Measurements from ENCODE around the gene ETFA.

Gene ETFA

DNA sequence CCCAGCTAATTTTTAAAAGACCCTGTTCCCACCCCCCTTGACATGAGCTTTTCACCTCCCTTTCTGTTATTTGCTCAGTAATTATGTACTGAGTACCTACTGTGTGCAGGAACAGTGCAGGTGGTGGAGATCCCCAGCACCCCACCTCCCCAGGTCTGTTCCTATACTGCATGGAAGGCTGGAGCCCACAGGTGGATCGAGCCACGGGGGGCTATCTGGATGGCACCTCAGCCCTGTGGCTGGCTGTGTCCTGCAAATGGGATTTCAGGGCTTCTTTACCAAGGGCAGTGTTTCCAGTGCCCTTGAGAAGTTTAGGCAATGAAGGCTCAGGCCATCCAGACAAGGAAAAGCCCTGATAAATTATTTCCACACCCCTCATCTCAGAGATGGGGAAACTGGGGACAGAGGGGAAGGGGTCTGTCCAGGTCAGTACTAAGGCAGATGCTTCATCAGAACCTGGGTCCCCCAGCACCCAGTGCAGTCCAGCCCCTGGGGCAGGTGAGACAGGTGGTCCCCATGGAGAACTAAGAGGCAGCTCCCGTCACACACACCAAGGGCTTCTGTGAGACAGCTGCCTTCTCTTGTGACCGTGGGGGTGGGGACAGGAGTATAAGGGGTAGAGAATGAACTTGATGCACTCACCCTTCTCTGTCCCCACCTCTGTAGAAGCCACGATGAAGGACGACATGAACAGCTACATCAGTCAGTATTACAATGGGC is 109.6 kb downstream of the ETFA start:
- DNase-seq (ENCODE audit: low read depth): no peak
- no peak overlapping the region for H3K4me3 ChIP-seq (ENCODE audit: low read depth, low read length)
- no peak for TF ChIP-seq CTCF (IDR thresholded peaks at IDR 0.05; ENCODE audit: control insufficient read depth, extremely low read depth, insufficient read depth)

DNA sequence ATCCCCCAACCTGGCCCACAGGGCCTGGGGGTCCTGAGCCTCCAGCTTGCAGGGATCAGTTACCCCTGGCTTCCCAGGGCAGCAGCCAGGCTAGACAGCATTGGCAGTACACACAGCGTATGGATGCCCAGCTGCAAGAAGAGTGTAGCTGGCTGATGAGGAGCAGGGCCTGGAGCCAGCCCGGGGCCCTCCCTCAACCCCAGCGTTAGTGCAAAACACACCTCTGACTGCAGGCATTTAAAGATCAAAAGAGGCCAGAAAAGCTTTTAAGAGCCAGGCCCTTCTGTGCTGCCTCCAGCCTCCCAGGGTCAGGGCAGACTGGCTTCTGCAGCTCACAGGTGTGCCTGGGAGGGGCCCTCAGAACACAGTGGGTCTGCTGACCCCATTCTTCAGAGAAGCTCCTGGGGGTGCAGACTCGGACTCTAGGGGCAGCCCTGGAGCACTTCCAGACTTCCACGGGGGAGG is 110.6 kb downstream of the ETFA start:
- no peak overlapping the region for H3K4me3 ChIP-seq (ENCODE audit: low read depth, low read length)
- no peak for DNase-seq (ENCODE audit: low read depth)
- TF ChIP-seq CTCF (IDR thresholded peaks at IDR 0.05; ENCODE audit: control insufficient read depth, extremely low read depth, insufficient read depth): no peak

DNA sequence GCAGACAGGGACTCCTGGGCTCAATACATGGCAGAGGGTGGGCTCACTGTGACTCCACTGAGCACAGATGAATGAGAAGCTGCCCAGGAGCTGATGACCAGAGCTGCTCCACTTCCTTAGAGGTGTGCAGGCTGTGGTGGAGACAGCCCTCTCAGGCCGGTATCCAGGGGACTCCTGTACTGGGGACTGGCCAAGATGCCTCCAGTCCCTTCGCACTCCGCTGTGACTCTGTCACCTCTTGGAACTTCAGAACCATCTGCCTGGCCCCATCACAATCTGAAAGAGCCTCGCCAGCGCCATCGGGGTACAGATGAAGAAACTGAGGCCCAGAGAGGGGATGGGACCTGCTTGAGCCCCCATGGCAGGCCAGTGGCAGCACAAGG is 111.2 kb downstream of the ETFA start:
- no peak for TF ChIP-seq CTCF (IDR thresholded peaks at IDR 0.05; ENCODE audit: control insufficient read depth, extremely low read depth, insufficient read depth)
- DNase-seq (ENCODE audit: low read depth): no peak
- no peak overlapping the region for H3K4me3 ChIP-seq (ENCODE audit: low read depth, low read length)

- TF ChIP-seq CTCF (IDR thresholded peaks at IDR 0.05; ENCODE audit: control insufficient read depth, extremely low read depth, insufficient read depth): no peak
- DNase-seq (ENCODE audit: low read depth): no peak
- H3K4me3 ChIP-seq (ENCODE audit: low read depth, low read length): no peak overlapping the region
These were observed 111.9 kb downstream of the ETFA start for GRCh38 chr15:76199106-76200082.

- no peak for DNase-seq (ENCODE audit: low read depth)
- TF ChIP-seq CTCF (IDR thresholded peaks at IDR 0.05; ENCODE audit: control insufficient read depth, extremely low read depth, insufficient read depth): no peak
- H3K4me3 ChIP-seq (ENCODE audit: low read depth, low read length): no peak overlapping the region
These were observed 112.7 kb downstream of the ETFA start for GRCh38 chr15:76198456-76199105.

DNA sequence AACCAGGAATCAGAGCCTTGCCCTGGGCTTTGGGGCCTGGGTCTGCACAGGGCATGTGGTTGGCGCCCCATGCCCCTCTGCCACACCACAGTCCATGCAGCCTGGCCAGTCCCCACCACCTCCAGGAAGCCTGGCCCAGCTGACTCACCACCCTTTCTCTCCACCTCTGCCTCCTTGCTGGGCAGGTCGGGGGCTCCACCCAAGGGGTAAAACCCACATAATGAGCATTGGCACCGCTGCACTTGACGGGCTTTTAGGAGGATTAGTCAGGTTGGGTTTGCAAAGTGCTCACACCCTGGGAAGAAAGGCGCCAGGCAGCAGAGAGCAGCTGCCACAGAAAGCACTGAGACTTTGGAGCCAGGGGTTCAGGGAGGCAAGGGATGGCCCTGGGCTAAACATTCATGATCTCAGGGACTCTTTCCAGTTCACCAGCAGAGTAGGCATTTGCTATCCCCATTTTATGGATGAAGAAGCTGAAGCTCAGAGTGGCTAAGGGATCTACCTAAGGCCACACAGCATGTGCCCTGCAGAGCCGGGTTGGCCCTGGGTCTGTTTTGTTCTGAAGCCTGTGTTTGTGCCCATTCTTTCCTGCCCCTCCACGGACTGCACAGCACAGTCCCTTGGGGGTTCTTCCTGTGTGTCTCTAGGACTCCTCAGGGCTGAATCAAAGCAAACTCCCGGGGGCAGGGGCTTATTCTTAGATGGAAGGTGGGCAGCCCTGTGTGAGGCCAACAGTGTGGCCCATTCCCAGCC is 113.4 kb downstream of the ETFA start:
- no peak for TF ChIP-seq CTCF (IDR thresholded peaks at IDR 0.05; ENCODE audit: control insufficient read depth, extremely low read depth, insufficient read depth)
- no peak overlapping the region for H3K4me3 ChIP-seq (ENCODE audit: low read depth, low read length)
- no peak for DNase-seq (ENCODE audit: low read depth)
